Measurements from ENCODE around the gene TNIK.
"Not testable (repeated sequence)": the region's sequence is repeated elsewhere in the genome, so short reads cannot be mapped to it uniquely, and the experiment has no call there.

GRCh38 chr3:171447579-171447891 lies 12.7 kb downstream of the TNIK start:
- TF ChIP-seq POLR2AphosphoS5, CTCF (IDR thresholded peaks at IDR 0.05): not testable (repeated sequence)

All from stomach (tissue), 4 donors.